Ascending aorta (tissue), 2 donors: ENCODE results near the gene OSBPL6. TPM values are rescaled to one million over a fixed set of nuclear protein-coding genes. Genes with fewer than 3 reads are reported as not detected.

Experiments
- DNase-seq, 2 donors: peaks; one replicate each; pipeline ENCODE4 v3.0.0-alpha.2; 2019; ENCODE audit warnings: low spot score in 2 of 2
- H3K27ac ChIP-seq, 2 donors: fragments of 200-600 bp; sonication (generic); one replicate each; pipeline ENCODE4 v1.5.1; 2016 to 2017; ENCODE audit warnings: mild to moderate bottlenecking in 1 of 2
- H3K27me3 ChIP-seq: fragments of 200-600 bp; sonication (generic); one replicate; pipeline ENCODE4 v1.5.1; 2017
- H3K36me3 ChIP-seq, 2 donors: fragments of 200-600 bp; sonication (generic); one replicate each; pipeline ENCODE4 v1.5.1; 2016
- H3K4me1 ChIP-seq, 2 donors: fragments of 200-600 bp; sonication (generic); one replicate each; pipeline ENCODE4 v1.5.1; 2016 to 2017; ENCODE audit warnings: mild to moderate bottlenecking in 1 of 2
- H3K4me3 ChIP-seq, 2 donors: fragments of 200-600 bp; sonication (generic); one replicate each; pipeline ENCODE4 v1.5.1; 2016 to 2017; ENCODE audit warnings: mild to moderate bottlenecking in 1 of 2
- H3K9me3 ChIP-seq, 2 donors: fragments of 200-600 bp; sonication (generic); one replicate each; pipeline ENCODE4 v1.5.1; 2016
- intact Hi-C: fragments of 100-400 bp; cut with DNase I; formaldehyde crosslinking; loops from one replicate; pipeline ENCODE4 v1.15.1; 2023
- total RNA-seq: library from RNA; depleted of rRNA; stranded (reverse); fragments of >200 nt; gene quantifications from one replicate; pipeline ENCODE4 v1.1.0, GENCODE V29; 2016
- TF ChIP-seq, protein P1 (sequence below), 3 experiments: fragments of 200-600 bp in 2 of 3; fragments of 450-650 bp in 1 of 3; sonication (generic) in 2 of 3; IDR thresholded peaks; one replicate each; pipeline ENCODE4 v1.5.1; 2016 to 2019; ENCODE audit warnings: antibody characterized with exemption in 3 of 3, mild to moderate bottlenecking in 1 of 3, moderate library complexity in 1 of 3

Gene OSBPL6
- total RNA-seq, 1 donor from 2014 or later: 1.4 TPM

DNA sequence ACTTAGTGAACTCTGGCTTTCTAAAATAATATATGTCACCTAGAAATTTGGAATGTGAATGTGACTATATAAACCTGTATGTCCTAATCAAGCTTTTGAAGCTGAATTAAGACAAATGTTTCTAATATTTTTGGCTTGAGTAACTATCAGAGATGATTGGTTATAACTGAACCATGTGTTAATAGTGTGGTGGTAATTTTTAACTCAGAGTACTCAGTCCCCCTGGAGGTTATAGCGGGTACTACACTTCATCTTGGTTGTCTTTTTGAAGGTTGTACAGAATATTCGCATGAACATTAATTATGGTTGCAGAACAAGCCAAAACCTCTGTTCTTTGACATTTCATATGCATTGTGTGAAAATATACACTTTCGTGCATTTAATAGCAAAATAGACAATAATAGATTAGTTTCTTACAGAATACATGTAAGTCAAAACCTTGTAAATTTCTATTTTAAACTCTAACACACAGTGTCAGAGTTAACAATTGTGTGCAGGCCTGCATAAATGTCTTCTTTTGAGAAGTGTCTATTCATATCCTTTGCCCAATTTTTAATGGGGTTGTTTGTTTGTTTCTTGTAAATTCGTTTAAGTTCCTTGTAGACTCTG, 86.0 kb downstream of the OSBPL6 start:
- peak in 1 of 2 donors; percentile 65 for DNase-seq
- intact Hi-C loops: loop anchor here (2.0 to 5.0 kb wide), 2 partner anchors 148 to 168 kb away; partner anchors contain the start of gene RBM45
- Histone ChIP-seq H3K9me3 (no peaks in the 10 kb centered on the region), H3K27ac (no peak overlapping the region), H3K4me3 (no peak overlapping the region), H3K36me3 (no peaks in the 10 kb centered on the region), H3K27me3 (no peaks in the 10 kb centered on the region), H3K4me1 (no peaks in the 10 kb centered on the region)
- TF ChIP-seq, protein P1, sequence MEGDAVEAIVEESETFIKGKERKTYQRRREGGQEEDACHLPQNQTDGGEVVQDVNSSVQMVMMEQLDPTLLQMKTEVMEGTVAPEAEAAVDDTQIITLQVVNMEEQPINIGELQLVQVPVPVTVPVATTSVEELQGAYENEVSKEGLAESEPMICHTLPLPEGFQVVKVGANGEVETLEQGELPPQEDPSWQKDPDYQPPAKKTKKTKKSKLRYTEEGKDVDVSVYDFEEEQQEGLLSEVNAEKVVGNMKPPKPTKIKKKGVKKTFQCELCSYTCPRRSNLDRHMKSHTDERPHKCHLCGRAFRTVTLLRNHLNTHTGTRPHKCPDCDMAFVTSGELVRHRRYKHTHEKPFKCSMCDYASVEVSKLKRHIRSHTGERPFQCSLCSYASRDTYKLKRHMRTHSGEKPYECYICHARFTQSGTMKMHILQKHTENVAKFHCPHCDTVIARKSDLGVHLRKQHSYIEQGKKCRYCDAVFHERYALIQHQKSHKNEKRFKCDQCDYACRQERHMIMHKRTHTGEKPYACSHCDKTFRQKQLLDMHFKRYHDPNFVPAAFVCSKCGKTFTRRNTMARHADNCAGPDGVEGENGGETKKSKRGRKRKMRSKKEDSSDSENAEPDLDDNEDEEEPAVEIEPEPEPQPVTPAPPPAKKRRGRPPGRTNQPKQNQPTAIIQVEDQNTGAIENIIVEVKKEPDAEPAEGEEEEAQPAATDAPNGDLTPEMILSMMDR (IDR thresholded peaks at IDR 0.05): peak; percentile 56 to 77 (median 76)

DNA sequence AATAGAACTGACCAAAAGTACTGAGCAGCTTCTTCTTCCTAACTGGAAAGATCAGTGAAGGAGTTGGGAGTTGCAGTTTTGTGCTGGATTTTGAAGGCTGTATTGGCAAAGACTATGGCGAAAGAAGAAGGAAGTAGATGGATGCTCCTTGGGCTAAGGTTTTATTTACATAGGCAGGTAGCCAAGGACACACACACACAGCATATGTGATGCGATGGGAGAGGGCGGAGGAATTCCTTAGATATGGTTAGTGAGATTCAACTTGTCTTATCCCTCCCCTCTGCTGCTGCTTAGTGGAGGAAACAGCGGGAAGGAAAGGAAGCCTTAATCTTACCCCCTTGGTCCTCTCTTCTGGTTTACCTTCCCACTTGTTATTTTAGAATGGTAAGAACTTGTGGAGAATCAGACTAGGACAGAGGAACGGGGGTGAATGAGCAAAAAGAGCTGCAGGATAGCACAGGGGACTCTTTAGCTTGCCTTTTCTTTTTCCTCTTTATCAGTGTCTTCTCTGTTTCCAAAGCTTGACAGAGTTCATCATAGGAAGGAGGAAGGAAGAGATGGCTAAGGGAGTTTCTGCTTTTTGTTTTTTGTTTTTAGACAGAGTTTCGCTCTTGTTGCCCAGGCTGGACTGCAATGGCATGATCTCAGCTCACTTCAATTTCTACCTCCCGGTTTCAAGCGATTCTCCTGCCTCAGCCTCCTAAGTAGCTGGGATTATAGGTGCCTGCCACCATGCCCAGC, 87.9 kb downstream of the OSBPL6 start:
- intact Hi-C loops: loop anchor here (5.0 kb wide), 1 partner anchor 170 kb away; the partner anchor contains the start of gene RBM45
- DNase-seq: no peak

DNA sequence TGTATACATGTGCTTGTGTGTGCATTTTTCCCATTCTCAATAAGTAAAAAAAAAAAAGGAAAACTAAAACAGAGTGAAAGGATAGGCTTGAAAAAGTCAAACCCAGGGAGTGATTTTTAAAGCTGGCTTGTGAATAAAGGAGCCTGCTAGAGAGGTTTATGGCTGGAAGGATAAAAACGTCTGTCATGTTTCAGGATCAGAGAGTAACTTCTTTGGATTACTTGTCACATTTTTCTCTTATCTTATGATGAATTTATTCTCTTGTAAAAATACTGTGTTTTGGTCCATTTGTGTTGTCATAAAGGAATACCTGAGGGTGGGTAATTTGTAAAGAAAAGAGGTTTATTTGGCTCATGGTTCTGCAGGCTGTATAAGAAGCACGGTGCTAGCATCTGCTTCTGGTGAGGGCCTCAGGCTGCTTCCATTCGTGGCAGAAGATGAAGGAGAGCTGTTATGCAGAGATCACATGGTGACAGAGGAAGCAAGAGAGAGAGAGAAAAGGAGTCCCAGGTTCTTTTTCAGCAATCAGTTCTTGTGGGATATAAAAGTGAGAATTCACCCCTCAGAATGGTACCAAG, 89.1 kb downstream of the OSBPL6 start:
- H3K36me3 ChIP-seq: no peaks in the 10 kb centered on the region
- H3K27me3 ChIP-seq: no peaks in the 10 kb centered on the region
- intact Hi-C loops: loop anchor here (5.0 kb wide), 1 partner anchor 171 kb away; the partner anchor contains the start of gene RBM45
- TF ChIP-seq, protein P1 (IDR thresholded peaks at IDR 0.05): no peak
- no peak overlapping the region for H3K4me3 ChIP-seq
- no peaks in the 10 kb centered on the region for H3K4me1 ChIP-seq
- no peak for DNase-seq
- no peaks in the 10 kb centered on the region for H3K9me3 ChIP-seq
- H3K27ac ChIP-seq: no peak overlapping the region

More for the DNA sequence above, 87.9 kb downstream of the OSBPL6 start:
- Histone ChIP-seq H3K4me1 (no peaks in the 10 kb centered on the region), H3K36me3 (no peaks in the 10 kb centered on the region), H3K4me3 (no peak overlapping the region), H3K27ac (no peak overlapping the region), H3K27me3 (no peaks in the 10 kb centered on the region), H3K9me3 (no peaks in the 10 kb centered on the region)
- TF ChIP-seq, protein P1 (IDR thresholded peaks at IDR 0.05): no peak

DNA sequence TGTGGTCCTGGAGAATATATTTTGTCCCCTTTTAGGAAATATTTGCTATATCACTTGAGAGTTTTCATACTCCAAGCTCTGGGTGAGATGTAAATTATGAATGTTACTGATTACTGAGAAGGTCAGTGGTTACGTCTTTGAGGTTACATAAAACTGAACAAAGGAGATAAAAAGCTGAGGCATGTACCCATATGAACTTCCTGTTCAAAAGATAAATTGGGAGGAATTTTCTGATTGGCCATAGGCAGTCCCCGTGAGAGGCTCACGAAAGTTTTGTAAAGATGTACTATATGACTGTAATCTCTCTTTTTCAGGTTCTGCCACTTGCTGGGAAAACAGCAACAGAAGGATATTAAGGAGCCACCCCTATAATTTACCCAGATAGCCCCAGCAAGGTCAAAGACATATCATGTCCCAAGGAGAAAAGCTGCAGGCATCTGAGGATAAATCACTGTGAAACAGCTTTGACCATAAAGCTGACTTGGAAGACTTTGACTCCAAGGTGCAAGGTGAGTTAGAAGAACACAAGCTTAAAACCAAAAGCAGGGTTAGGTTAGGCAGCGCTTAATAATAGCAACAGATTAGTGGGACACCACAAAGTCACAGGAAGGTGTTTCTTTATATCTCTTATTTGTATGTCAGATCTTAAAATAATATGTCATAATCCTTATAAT, 90.4 kb downstream of the OSBPL6 start:
- Histone ChIP-seq H3K4me3 (no peak overlapping the region), H3K4me1 (no peaks in the 10 kb centered on the region), H3K9me3 (no peaks in the 10 kb centered on the region), H3K36me3 (no peaks in the 10 kb centered on the region), H3K27ac (no peak overlapping the region), H3K27me3 (no peaks in the 10 kb centered on the region)
- TF ChIP-seq, protein P1 (IDR thresholded peaks at IDR 0.05): no peak
- intact Hi-C loops: loop anchor here (5.0 kb wide), 1 partner anchor 172 kb away; the partner anchor contains the start of gene RBM45
- no peak for DNase-seq

DNA sequence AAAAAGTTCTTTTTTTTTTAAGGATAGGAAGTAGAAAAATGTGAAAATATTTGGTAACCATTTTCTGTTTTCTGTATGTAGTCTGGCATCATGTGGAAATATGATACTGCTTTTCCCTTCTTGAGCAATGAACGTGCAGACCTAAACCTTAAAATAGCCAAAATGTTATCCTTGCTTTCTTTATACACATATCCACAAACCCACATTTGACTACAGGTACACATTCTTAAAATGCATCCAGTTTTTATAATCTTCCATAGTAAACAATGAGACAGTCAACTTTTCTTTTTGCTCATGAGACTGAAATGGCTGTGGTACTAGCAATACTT, 90.9 kb downstream of the OSBPL6 start:
- TF ChIP-seq, protein P1 (IDR thresholded peaks at IDR 0.05): no peak
- no peaks in the 10 kb centered on the region for H3K4me1 ChIP-seq
- intact Hi-C loops: no loop called here
- no peaks in the 10 kb centered on the region for H3K9me3 ChIP-seq
- no peaks in the 10 kb centered on the region for H3K27me3 ChIP-seq
- no peak overlapping the region for H3K27ac ChIP-seq
- DNase-seq: no peak
- H3K4me3 ChIP-seq: no peak overlapping the region
- H3K36me3 ChIP-seq: no peaks in the 10 kb centered on the region
